Fibroblast of lung (primary cell): Measurements from ENCODE around the gene TBC1D5.

ENCODE experiments used
- CTCF ChIP-seq, 2 donors: IDR thresholded peaks in 1 of 2; conservative IDR thresholded peaks in 1 of 2; 1 replicate in 1 of 2; 2 replicates in 1 of 2; pipeline ENCODE4 v1.5.1; 2011 to 2012; ENCODE audit warnings: low read length in 2 of 2, control low read depth in 1 of 2, inconsistent platforms in 1 of 2, low read depth in 1 of 2, mild to moderate bottlenecking in 1 of 2
- EZH2 ChIP-seq: IDR thresholded peaks from 2 replicates; pipeline ENCODE4 v1.5.1; 2012; ENCODE audit warnings: low read length, control low read depth, mild to moderate bottlenecking; ENCODE audit errors: missing control alignments

- TF ChIP-seq CTCF (conservative IDR thresholded peaks at IDR 0.05 in 1 of 2, IDR thresholded peaks at IDR 0.05 in 1 of 2; ENCODE audit: low read depth in 1 of 2, low read length in 2 of 2) (no peak), EZH2 (no peak)
Measured at GRCh38 chr3:17626395-17626794, 116.0 kb downstream of the TBC1D5 start.
